ENCODE measurements around the gene SIGLEC10.
A peak's percentile ranks its signal among the peaks of the same experiment; 100 is the strongest.
"Not testable (repeated sequence)": the region's sequence is repeated elsewhere in the genome, so short reads cannot be mapped to it uniquely, and the experiment has no call there.

The SIGLEC10 gene

DNA sequence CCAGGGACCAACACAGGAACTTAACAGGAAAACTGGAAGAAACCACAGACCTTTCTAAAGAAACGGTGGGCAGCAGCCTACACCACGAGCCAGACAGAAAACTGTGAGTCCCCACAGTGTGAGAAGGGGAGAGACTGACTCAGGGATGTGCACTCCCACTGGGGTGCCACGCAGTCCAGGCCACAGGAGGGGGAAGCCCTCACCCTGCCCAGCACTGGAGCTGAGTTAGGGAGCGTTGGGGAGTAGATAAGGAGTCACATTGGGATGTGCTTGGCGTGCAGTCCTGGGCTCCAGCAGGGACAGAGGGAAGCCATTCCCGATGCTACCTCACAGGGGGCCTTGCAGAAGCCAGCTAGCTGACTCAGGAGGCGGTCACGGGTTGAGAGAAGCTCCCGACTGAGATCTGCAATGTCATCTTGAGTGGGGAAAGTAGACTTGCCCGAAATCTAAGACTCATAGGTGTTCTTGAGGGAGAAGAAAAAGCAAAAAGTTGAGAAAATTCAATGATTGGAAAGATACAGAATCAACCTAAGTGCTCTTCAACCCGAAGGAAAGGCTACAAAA is 23.5 kb upstream of the SIGLEC10 start:
- peak; percentile 51 to 61 (median 52) for DNase-seq (ENCODE audit: low read depth in 3 of 3)

DNA sequence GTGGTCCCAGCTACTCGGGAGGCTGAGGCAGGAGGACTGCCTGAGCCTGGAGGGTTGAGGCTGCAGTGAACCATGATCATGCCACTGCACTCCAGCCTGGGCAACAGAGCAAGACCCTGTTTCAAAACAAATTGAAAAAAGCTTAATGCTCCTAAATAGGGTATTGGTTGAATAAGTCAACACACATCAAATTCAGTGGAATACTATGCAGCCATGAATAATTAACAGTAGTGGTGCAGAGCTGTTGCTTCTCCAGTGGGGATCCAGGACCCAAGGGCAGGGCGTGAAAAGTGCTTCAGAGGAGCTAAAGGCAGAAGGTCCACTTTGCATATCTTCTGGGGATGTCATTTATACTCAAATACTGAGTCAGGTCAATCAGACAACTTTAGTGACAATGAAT is 22.6 kb upstream of the SIGLEC10 start:
- no peak for DNase-seq (ENCODE audit: low read depth in 3 of 3)

DNA sequence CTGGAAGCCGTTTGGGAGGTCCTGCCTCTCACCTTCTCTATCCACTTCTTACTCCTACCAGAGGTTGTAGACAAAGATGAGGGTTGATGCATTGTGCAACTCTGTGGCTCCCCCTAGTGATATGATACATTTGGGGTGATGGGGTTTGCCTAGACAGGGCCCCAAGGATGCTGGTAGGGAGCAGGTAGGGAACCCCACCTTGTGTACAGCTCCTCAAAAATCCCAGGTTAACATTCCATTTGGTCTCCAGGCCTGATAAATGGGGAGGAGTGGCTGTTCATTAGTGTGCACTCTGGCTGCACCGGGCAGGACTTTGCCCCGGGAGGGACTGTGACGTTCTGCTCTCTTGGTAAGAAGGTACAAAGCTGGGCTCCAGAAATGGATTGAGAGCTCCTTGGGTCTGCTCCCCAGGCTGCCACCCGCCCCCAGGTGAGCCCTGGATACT is 21.6 kb upstream of the SIGLEC10 start:
- DNase-seq (ENCODE audit: low read depth in 3 of 3) = no peak

DNA sequence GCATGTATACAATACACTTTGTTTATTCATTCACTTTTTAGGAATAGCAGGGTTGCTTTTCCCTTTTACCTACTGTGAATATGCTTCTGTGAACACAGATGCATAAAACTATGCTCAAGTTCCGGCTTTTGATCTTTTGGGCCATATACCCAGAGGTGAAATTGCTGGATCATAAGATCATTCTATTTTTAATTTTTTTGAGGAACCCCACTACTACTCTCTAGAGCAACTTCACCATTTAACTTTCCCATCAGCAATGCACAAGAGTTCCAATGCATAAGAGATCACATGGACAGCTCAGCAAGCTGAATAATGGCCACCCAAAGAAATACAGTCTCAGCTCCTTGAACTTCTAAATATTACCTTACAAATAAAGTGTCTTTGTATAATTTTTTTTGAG is 17.0 kb upstream of the SIGLEC10 start:
- no peak for DNase-seq (ENCODE audit: low read depth in 3 of 3)

DNA sequence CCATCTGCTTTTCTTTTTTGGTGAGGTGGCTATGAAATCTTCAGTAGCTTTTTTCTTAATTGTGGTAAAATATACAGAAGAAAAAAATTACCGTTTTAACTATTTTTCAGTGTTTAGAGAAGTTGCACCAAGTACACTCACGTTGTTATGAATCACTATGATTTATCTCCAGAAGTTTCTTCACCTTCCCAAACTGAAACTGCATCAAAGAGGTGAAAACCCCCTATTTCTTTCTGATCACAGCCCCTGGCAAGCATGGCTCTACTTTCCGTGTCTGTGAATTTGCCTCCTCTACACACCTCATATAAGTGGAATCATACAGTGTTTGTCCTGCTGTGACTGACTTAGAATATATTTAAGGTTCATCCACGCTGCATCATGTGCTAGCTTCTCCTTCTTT is 15.6 kb upstream of the SIGLEC10 start:
- DNase-seq (ENCODE audit: low read depth in 3 of 3) = no peak

DNA sequence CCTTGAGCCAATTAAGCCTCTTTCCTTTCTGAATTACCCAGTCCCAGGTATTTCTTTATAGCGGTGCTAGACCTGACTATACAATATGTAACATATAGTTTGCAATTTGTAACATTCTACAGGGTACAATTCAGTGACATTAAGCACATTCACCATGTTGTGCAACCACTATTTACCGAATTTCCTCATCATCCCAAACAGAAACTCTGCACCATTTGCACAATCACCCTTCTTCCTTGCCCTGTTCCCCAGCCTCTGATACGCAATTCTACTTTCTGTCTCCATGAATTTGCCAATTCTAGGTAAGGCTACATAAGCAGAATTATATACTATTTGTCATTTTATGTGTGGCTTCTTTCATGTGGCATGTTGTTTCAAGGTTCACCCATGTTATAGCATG is 13.7 kb upstream of the SIGLEC10 start:
- DNase-seq (ENCODE audit: low read depth in 3 of 3) = no peak

DNA sequence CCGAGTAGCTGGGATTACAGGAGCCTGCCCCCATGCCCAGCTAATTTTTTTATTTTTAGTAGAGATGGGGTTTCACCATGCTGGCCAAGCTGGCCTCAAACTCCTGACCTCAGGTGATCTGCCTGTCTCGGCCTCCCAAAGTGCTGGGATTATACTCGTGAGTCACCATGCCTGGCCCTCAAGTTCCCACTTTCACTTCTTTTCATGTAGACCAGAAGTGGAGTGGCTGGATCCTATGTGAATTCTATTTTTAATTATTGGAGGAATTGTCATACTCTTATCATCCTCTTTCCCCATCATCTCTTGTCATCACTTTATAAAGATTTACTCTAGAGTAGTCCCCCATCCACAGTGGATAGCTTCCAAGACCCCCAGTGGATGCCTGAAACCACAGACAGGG is 12.8 kb upstream of the SIGLEC10 start:
- DNase-seq (ENCODE audit: low read depth in 3 of 3) = no peak

DNA sequence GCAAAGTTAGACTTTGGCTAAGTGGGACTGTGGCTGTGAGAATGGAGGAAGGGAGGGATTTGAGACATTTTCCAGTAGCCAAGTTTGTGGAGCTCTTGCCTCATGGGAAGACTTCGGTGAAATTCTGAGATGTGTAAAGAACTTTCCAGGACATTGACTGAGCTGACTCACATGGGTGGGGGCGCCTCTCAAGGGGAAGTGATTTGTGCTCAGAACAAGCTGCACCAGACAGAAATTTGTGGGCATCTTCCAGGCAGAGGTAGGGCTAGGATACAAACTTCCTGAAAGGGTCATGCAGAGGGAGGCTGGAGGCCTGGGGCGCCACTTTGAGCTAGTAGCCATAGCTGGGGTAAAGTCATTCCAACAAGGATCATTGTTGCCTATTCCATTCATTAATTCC is 9.8 kb upstream of the SIGLEC10 start:
- DNase-seq (ENCODE audit: low read depth in 3 of 3) = no peak

DNA sequence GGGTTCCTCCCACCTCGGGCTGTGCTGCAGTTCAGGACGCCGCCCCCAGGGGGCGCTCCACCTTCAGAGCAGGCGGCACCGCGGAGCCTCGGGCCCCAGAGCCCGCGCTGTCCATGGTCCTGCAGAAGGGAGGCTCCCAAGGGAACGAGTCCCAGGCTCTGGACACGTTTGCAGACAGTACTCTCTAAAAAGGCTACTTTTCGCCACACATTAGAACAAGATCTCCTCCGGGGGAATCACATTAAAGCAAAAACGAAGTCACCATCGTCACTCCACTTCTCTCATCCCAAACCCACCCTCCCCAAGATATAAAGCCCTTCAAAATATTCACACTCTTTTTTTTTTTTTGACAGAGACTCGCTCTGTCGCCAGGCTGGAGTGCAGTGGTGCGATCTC is 4.6 kb upstream of the SIGLEC10 start:
- peak; percentile 68 to 91 (median 71) for DNase-seq (ENCODE audit: low read depth in 3 of 3)

DNA sequence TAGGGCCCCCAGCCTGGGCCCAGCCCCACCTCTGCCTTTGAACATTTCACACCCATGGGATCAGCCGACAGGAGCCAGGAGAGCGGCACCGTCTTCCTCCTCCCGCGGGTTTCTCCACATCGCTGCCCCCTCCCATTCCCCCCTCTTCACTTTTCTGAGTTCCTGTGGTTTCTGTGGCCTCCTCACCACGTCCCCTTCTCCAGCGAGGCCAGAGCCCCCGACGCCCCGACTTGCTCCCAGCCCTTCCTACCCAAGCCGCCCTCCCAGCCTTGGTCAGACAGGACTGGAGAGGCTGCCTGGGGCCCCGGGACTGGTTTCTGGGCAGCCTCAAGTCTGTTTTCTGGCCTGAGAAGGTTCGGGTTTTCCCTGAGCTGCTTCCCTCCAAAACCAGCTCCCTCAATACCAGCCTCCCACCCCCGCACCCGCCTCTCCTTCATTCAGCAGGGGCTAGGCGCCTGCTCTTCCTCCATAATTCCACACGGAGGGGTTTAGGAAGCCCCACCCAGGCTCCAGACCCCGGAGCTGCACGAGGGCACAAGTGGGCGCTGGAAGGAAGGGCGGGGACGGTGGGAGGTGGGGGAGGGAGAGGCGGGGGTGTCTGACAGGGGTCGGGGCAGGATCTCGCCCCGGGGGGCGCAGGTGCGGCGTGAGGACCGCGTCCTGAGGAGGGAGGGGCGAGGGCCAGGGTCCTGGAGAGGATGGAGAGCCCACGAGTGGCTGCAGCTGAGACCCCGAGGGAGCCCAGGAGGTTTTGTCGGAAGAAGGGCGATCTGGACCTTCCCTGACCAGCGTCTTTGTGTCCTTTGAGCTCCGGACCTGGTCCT is 4.0 kb upstream of the SIGLEC10 start:
- no peak for DNase-seq (ENCODE audit: low read depth in 3 of 3)

DNA sequence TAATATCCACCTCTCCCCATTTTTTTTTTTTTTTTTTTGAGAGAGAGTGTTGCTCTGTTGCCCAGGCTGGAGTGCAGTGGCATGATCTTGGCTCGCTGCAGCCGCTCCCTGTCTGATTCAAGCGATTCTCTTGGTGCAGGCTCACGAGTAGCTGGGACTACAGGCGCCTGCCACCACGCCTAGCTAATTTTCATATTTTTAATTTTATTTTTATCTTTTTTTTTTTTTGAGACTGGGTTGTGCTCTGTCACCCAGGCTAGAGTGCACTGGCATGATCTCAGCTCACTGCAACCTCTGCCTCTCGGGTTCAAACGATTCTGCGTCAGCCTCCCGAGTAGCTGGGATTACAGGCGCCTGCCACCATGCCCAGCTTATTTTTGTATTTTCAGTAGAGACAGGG is 3.1 kb upstream of the SIGLEC10 start:
- not testable (repeated sequence) for DNase-seq (ENCODE audit: low read depth in 3 of 3)

DNA sequence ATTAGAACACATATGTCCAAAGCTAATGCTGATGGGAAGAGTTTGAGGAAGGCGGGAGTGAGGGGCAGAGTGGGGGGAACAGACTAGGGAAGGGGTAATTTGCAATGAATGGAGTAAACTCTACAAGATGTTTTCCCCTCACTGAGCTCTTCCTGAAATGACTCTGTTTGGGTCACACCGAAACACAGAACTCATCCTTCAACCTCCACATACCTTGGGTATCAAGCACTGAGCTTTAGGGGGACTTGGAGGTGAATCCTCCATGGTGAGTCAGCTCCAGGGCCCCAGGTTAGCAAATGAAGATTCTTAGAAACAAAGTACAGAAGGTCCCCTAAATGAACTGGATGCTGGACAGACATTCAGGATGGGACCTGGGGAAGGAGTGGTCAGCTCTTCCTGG is 1.3 kb upstream of the SIGLEC10 start:
- DNase-seq (ENCODE audit: low read depth in 3 of 3) = no peak

DNA sequence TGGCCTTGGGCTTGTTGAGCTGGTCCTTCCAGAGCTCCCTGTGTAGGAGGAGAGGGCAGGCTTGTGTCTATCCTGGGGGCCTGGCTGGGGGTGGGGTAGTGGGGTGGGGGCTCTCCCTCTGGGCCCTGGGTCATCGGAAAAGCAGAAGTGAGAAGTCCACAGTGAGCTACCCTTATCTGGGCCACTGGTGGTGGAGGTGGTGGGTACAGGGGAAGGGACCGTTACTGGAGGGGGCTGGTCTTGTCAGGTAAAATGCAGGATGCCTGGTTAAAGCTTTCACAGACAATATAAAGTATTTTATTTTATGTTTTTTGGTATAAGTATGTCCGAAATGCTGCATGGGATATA is 342 bp upstream of the SIGLEC10 start:
- no peak for DNase-seq (ENCODE audit: low read depth in 3 of 3)

DNA sequence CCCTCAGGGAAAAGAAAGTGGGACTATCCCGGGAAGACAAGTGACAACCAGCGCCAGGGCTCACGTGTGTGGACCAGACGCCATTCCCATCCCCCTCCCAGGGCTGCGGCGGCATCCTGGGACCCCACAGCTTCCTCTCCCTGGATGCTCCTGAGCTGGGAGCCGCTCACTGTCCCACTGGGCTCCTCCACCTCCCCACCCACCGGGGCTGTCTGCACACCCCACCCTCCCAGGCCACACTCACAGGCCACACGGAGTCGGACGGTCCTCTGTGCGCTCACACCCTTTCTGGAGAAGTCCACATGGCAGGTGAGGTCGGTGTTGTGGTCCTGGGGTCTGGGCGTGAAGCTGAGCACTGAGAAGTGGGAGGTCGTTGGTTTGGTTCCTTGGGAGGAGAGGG is 1.0 kb downstream of the SIGLEC10 start:
- DNase-seq (ENCODE audit: low read depth in 3 of 3) = not testable (repeated sequence)

DNA sequence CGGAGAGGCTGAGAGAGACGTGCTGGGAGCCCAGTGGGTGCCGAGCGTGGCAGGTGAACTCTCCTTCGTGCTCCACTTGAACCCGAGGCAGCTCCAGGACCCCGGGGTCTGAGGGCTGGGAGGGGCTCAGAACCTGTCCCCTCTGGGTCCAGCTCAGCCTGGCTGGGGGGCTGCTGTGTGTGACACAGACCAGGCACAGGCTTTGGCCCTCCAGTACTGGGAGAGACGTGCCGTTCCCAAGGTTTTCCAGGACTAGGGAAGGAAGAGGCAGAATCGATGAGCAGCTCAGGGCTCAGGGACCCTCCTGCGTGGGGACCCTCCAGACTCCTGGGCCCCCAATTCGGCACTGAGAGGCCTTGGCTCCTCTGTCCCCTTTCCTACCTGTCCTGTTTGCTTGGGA is 2.3 kb downstream of the SIGLEC10 start:
- DNase-seq (ENCODE audit: low read depth in 3 of 3) = no peak

DNA sequence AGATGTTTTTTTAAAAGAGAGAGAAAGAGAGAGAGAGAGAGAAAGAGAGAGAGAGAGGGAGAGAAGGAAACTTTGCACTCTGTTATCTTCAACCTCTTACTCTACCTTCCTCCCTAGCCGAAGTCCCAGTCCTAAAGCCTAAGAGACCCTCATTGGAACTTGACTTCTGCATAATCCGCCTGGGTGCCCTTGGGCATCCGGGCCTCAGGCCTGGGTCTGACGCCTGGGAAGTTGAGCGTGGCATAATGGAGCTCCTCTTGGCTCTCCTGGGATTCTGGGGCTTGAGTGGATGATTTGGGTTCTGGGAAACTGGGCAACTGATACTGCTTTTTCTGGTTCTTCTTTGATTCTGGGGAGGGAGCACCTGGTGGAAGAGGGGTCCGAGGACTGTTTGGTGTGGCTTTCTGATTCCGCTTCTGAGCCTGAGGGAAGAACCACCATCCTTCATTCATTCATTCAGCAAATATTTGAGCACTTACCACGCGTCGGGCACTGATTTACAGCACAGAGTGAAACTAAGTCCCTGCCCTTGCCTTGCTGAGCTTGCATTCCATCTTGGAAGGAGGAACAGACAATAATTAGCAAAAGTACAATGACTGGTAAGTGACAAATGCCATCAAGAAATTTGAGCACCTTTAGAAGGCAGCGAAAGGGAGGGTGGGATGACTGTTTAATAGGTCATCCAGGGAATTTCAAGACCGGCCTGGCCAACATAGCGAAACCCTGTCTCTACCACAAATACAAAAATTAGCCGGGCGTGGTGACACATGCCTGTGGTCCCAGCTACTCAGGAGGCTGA is 6.3 kb downstream of the SIGLEC10 start:
- DNase-seq (ENCODE audit: low read depth in 3 of 3) = no peak

DNA sequence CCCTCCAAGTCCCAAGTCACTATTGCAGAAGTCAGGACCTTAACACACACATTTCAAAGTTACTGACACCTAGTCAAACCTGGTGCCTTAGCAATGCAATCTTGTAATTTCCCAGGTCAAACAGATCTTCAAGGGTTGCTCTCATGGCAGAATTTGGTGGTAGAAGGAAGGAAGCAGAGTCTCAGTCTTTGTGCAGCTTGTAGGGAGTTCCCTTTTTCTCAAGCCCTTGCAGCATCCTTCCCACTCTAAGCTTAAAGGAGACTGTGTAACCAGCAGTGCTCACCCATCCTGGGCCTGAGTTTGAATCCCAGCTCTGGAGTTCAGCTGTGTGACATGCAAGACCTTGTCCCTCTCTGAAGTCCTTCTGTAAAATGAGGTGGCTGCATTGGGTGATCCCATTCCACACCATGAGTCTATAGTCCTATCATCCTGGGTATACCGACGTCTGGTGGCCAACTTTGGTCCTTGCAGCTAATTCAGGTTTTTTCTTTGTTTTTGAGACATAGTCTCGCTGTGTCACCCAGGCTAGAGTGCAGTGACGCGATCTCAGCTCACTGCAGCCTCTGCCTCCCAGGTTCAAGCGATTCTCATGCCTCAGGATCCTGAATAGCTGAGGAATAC is 9.8 kb downstream of the SIGLEC10 start:
- no peak for DNase-seq (ENCODE audit: low read depth in 3 of 3)

DNA sequence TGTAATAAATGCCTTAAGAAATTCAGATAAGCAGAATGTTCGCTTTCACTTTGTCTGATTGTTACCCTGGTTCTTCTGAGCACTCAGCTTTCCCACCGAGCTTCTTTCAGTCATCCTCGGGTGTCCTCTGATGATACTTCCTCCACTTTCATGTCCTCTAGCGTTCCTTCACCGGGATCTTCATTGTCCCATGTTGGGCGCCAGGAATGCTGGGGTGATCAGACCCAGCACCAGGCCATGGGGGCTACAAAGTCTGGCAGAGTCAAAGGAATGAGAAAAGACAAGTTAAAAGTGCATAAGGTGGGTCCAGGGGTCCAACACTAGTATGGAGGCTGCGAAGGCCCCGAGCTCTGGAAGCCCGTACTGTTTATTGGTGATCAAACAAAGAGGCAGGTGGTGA is 15.3 kb downstream of the SIGLEC10 start:
- no peak for DNase-seq (ENCODE audit: low read depth in 3 of 3)

DNA sequence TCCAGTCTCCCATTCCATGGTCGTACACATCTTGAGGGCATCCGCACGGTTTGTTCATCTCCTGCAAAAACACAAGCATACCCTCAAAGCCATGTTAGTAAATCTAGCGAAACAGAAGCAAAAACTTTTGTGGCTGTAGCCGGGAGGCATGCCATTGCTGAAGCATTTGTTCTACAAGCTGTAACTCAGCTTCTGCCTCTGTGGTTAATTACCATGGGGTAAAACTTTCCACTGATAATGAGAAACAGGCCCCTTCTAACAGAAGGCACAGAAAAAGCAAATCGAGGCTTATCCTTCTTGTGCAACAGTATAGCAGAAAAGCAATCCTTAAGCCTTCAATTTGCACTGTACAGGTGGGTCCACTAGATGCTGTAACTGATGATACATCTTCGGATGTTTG is 17.5 kb downstream of the SIGLEC10 start:
- DNase-seq (ENCODE audit: low read depth in 3 of 3) = not testable (repeated sequence)

DNA sequence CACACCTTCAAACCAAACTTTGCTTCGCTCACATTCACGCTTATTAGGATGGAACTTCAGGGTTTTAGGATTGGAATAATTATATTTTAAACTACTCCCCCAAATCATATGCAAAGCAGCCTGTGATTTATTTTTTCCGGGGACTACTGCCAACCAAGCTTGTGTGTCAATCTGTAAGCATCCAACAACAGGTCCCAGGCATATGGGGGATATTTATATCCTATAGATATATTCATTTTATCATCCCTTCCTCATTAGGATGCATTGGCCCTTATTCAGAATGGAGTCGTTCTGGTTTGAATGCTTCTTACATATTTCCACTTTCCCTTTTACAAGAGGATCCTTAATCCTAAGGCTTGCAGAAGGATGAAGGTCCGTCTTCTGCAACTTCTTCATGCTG is 18.2 kb downstream of the SIGLEC10 start:
- DNase-seq (ENCODE audit: low read depth in 3 of 3) = no peak

DNA sequence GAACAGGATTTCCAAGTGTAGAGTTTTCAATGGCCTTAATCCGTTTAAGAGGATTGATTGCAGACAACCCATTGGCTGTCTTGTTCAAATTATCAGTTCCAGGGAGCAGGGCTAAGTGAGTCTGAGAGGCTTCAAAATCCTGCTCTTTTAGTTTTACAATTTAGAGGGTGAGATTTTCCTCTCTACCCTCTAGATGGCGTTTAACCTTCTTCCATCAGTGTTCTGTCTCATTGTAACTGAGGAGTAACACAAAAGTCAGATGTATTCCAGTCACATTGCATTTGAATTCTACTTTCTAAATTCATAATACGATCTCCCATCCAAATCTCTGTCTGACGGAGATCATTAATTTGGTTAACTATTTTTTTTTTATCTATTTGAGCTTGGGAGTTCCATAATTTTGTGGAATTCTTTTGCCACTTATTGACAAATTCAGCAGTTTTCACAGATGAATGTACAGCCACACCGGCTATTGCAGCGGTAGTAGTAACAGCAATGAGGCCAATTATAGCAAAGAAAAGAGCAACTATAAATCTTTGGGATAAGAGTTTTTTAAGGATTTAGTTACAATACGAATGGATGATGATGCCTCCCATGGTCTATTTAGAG is 19.2 kb downstream of the SIGLEC10 start:
- DNase-seq (ENCODE audit: low read depth in 3 of 3) = no peak

DNA sequence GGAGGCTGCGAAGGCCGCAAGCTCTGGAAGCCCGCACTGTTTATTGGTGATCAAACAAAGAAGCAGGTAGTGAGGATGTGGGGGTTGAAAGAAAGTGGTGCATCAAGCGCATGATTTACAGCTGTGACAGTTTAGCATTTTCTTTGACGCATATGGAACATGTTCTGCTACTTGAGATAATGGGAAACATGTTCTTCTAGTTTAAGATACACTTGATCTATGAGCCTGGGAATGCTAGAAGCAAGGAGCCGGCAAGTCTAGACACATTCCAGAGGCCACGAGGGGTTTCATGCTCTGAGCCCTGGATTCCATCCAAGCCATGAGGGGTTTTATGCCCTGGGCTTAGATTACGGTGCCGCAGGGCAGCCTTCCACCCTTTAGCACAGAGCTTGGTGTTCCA is 20.0 kb downstream of the SIGLEC10 start:
- not testable (repeated sequence) for DNase-seq (ENCODE audit: low read depth in 3 of 3)

Data from stimulated activated CD4-positive, alpha-beta T cell treated with anti-CD3 and anti-CD28 coated beads, TNF-alpha, amount 100 ng/mL, for 4 hours (primary cell).